Astrocyte of the cerebellum (primary cell): ENCODE measurements around the gene AKNA.
A peak's percentile ranks its signal among the peaks of the same experiment; 100 is the strongest.

Experiments used
- DNase-seq: peaks from one replicate; pipeline ENCODE4 v3.0.0-alpha.2; 2011; ENCODE audit warnings: low read depth
- H3K4me3 ChIP-seq: 2 replicates; pipeline ENCODE4 v1.5.1; 2011; ENCODE audit warnings: mild to moderate bottlenecking, low read depth, low read length, moderate library complexity
- in situ Hi-C: cut with HindIII; loops from 2 replicates; pipeline ENCODE4 v1.10.0; 2017; ENCODE audit warnings: low sequenced_read_pairs
- TF ChIP-seq, protein P1 (sequence below): IDR thresholded peaks from 2 replicates; pipeline ENCODE4 v1.5.1; 2012; ENCODE audit warnings: low read length, low read depth, moderate library complexity, mild to moderate bottlenecking; ENCODE audit errors: missing control alignments

The AKNA gene

DNA sequence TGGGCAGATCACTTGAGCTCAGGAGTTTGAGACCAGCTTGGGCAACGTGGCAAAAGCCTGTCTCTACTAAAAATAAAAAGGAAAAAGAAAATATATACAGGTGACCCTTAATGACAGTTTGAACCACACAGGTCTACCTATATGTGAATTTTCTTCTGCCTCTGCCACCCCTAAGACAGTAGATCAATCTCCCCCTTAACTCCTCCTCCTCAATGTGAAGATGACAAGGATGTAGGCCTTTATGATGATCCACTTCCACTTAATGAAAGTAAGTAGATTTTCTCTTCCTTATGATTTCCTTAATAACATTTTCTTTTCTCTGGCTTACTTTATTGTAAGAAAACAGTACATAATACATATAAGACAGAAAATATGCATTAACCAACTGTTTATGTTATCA, 3.4 kb downstream of the AKNA start:
- TF ChIP-seq, protein P1, sequence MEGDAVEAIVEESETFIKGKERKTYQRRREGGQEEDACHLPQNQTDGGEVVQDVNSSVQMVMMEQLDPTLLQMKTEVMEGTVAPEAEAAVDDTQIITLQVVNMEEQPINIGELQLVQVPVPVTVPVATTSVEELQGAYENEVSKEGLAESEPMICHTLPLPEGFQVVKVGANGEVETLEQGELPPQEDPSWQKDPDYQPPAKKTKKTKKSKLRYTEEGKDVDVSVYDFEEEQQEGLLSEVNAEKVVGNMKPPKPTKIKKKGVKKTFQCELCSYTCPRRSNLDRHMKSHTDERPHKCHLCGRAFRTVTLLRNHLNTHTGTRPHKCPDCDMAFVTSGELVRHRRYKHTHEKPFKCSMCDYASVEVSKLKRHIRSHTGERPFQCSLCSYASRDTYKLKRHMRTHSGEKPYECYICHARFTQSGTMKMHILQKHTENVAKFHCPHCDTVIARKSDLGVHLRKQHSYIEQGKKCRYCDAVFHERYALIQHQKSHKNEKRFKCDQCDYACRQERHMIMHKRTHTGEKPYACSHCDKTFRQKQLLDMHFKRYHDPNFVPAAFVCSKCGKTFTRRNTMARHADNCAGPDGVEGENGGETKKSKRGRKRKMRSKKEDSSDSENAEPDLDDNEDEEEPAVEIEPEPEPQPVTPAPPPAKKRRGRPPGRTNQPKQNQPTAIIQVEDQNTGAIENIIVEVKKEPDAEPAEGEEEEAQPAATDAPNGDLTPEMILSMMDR, result no peak
- no peak for DNase-seq
- H3K4me3 ChIP-seq, result no peak overlapping the region
- in situ Hi-C loops, result no loop called here

GRCh38 chr9:114383521-114384231, 4.1 kb downstream of the AKNA start:
- DNase-seq, result no peak
- in situ Hi-C loops, result no loop called here
- TF ChIP-seq, protein P1, result no peak
- H3K4me3 ChIP-seq, result no peak overlapping the region

GRCh38 chr9:114382699-114383520, 4.9 kb downstream of the AKNA start:
- no peak overlapping the region for H3K4me3 ChIP-seq
- in situ Hi-C loops, result no loop called here
- TF ChIP-seq, protein P1, result peak; percentile 33
- DNase-seq, result no peak

- no peak overlapping the region for H3K4me3 ChIP-seq
- in situ Hi-C loops, result no loop called here
These were observed 8.9 kb downstream of the AKNA start for GRCh38 chr9:114378883-114379282.

DNA sequence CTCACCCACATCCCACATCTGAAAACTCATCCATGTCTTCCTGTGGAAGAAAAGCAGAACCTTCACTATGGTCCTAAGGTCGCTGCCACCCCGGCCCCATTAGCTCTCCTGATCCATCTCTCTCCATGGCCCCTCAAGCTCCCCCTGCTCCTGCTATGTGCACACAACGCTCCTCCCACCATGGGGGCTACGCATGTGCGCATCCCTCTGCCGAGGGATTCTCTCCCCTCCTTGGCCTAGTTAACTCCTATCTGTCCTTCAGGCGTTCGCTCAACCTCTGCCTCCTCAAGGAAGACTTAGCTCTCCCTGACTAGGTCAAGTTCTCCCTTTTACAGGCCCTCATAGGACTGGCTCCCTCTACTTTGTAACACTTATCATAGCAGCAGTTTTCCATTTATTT, 9.8 kb downstream of the AKNA start:
- TF ChIP-seq, protein P1, result no peak
- in situ Hi-C loops, result no loop called here
- no peak overlapping the region for H3K4me3 ChIP-seq

More at GRCh38 chr9:114378883-114379282, 8.9 kb downstream of the AKNA start:
- TF ChIP-seq, protein P1, result no peak
- no peak for DNase-seq

GRCh38 chr9:114376586-114377445, 11.0 kb downstream of the AKNA start:
- in situ Hi-C loops, result no loop called here
- DNase-seq, result no peak
- TF ChIP-seq, protein P1, result no peak
- no peak overlapping the region for H3K4me3 ChIP-seq

More for the DNA sequence above, 9.8 kb downstream of the AKNA start:
- DNase-seq, result no peak
